ENCODE results near the gene CCDC179.

CCDC179 gene

GRCh38 chr11:22860241-22860640 is at the start of gene CCDC179:
Gene CCDC179, minus strand, starts transcription at chr11:22860474. Its CDS starts 53 bp downstream, at chr11:22860421.
- no peak for DNase-seq (ENCODE audit: low read depth)

DNA sequence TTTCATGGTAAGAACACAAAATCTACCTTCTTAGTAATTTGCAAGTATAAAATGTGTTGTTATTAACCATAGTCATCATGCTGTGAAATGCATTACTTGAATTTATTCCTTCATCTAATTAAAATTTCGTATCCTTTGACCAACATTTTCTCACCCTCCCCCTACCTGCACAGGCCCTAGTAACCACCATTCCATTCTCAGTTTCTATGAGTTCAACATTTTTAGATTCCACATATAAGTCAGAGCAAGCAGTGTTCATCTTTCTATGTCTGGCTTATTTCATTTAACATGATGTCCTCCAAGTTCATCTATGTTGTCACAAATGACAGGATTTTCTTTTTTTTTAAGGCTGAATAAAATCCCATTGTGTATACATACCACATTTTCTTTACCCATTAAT is 43.5 kb upstream of the CCDC179 start:
- no peak for DNase-seq (ENCODE audit: low read depth)

DNA sequence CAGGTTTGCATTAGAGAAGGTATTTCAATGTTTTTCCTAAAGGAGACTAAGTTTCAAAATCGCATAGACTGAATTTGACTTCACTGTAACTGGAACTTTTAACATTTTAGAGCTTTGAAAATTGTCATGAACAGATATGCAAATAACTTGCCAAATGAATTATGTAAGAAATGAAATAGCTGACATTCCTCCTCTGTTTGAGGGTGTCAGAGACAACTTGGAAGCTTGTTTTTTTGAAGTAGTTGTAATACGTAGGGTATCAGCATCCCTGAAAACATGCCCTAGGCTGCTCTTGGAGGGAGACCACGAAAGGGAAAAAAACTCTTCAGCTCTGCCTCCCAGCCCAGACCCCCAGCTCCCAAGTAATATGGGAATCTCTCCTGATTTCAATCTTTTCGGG is 41.3 kb upstream of the CCDC179 start:
- DNase-seq (ENCODE audit: low read depth), result no peak

DNA sequence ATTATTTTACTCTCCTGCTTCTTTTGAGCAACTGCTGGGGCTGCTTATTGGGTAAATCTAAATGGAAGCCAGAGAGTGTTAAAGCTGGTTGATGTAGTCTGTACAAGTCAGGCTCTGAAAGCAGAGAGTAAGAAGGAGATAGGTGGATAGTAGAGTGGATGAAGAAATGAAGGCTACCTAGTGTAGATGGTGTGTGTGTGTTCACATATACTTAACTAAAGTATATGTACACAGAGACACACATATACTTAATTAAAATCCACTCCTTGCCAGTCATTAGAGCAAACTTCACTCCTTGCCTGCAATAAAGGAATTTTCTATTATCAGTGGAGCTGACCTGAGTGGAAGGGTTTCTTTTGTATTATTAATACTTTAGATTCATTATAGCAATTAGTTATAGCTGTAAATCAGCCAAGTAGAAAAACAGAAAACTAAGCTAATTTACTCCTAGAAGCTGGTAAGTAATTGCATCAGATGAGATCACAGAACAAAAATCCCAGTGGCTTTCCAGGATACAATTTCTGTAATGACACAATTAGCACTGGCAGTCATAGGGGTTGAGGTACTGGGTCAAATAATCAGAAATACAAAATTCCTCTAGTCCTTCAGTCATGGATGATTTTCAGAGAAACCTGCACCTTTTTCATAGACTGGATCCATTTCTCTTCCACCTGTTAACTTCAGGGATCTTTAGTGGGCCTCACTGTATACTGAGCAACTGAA is 40.7 kb upstream of the CCDC179 start:
- DNase-seq (ENCODE audit: low read depth), result no peak

DNA sequence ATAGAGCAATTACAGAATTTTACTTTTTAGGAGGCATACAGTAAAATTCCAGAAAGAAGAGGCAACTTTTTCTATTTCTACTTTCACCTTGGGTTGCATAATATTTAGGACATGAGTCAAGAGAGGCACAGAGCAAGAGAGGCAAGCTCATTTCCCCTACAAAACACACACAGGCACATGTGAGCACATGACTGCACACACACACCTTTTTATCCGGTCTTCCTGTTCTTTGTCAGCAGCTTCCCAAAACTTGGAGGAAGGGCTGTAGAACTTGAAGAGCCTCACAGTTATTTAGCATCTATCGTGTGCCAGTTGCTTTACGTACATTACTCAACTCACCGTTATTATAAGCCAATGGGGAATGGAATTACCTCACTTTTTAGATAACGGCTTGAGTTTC is 37.8 kb upstream of the CCDC179 start:
- DNase-seq (ENCODE audit: low read depth), result no peak

GRCh38 chr11:22890227-22890626 is 30.0 kb upstream of the CCDC179 start:
- no peak for DNase-seq (ENCODE audit: low read depth)

DNA sequence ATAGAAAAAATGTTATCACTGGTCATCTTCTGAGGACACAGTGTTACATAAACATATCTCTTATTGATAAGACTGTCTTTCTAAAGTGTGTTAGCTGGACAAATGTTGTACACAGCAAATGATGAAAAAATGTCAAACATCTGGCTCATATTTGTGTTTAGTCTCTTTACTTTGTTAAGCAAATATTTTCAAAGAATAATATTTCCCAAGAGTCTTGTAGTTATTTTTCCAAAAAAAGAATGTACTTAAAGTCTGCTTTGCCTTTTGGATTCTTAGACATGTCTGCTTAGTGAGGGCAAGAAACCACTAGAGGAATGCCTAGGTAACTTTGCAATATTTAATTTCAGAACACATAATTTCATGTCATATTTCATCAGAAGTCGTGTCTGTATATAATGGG is 23.9 kb upstream of the CCDC179 start:
- no peak for DNase-seq (ENCODE audit: low read depth)

- DNase-seq (ENCODE audit: low read depth), result no peak
Measured at GRCh38 chr11:22879630-22880029, 19.4 kb upstream of the CCDC179 start.

DNA sequence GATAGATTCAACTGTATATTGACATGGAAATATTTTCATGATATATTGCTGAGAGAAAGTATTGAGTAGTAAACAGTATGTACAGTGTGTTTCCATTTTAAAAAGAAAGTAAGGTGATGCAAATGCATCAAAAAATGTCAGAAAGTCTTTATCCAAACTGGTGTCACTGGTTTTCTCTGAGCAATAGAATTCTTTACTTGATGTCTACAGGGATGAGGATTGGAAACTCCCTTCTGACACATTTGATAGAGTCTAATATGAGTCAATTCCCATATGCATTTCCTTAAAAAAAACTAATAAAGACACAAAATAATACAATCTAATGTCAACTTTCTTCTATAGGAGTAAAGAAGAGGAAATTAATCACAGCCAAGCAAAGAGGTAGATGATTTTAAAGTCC is 18.3 kb upstream of the CCDC179 start:
- DNase-seq (ENCODE audit: low read depth), result no peak

DNA sequence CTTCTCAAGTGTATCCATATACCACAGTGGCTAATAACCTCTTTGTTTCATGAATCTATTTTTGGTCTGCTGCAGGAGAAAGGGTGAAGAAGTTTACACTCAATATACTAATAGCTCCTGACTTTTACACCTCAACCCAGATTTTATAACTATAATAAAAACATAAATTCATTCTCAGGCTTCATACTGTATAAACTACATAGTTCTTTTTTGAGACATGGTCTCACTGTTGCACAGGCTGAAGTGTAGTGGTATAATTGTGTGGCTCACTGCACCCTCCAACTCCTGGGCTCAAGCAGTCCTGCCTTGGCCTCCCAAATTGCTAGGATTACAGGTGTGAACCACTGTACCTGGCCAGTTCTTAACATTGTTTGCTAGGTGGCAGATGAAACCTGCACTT is 17.8 kb upstream of the CCDC179 start:
- DNase-seq (ENCODE audit: low read depth), result no peak

GRCh38 chr11:22875869-22876473 is 15.7 kb upstream of the CCDC179 start:
- DNase-seq (ENCODE audit: low read depth), result peak; percentile 67

GRCh38 chr11:22869325-22869724 is 9.1 kb upstream of the CCDC179 start:
- DNase-seq (ENCODE audit: low read depth), result no peak

GRCh38 chr11:22859756-22860155 is 518 bp downstream of the CCDC179 start:
- no peak for DNase-seq (ENCODE audit: low read depth)

- no peak for DNase-seq (ENCODE audit: low read depth)
Measured at GRCh38 chr11:22851477-22851876, 8.8 kb downstream of the CCDC179 start.

DNA sequence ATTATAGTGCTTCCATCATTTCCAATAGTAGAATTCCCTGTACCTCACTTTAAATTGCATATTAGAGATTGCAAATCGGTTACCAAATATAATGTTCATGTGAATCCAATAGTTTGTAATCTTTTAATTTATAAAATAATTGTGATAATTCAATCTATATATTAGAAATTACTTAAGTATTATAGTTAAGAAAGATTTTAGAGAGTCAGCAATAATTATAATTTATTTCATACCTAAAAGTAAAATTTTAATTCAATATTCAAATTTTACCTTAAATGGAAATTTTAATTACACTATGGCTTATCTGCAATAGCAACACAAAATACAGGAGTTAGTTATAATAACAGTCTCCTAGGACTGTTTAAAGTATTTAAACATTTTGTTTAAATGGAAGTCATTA is 13.5 kb downstream of the CCDC179 start:
- DNase-seq (ENCODE audit: low read depth), result no peak

DNA sequence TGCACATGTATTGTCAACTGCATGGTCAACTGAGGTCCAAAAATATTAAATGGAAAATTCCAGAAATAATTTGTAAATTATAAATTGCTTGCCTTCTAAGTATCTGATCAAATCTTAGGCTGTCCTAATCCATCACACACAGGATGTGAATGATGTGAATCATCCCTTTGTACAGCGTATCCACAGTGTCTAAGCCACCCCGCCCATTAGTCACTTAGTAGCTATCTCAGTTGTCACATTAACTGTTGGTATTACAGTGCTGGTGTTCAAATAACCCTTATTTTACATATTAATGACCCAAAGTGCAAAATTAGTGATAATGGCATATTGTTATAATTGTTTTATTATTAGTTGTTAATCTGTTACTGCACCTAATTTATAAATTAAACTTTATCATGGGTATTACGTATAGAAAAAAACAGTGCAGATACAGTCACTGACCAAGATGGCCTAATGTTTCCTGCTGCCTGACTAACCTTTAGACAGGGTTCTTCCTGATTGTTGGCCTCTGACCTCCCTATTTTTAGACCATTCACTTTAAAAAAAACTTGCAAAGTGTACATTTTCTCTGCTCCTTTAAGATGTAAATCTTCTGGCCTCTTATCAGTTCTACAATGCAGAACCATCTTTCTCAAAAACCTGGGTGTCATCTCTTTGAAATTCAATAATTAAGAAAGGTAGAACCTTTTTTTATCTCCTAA is 27.8 kb downstream of the CCDC179 start:
- DNase-seq (ENCODE audit: low read depth), result no peak

DNA sequence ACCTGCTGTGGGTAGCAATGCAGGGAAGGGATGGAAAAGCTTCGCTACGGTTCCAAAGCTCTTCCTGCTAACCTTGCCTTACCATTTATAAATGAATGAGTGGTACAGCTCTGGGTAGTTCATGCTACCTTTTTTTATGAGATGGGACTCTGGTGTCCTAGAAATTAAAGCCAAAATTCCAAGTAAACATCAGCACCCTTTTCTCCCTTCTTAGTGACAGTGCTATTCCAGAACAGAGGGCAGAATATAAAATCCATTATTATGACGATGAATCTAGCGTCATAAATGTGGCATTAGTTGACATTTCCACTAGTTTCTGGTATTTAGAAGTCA is 30.2 kb downstream of the CCDC179 start:
- no peak for DNase-seq (ENCODE audit: low read depth)

- peak; percentile 55 for DNase-seq (ENCODE audit: low read depth)
Measured at GRCh38 chr11:22829231-22830081, 30.8 kb downstream of the CCDC179 start, which contains the start of gene SVIP. Gene SVIP, minus strand, starts transcription at chr11:22829801. Its CDS starts 53 bp downstream, at chr11:22829748.

DNA sequence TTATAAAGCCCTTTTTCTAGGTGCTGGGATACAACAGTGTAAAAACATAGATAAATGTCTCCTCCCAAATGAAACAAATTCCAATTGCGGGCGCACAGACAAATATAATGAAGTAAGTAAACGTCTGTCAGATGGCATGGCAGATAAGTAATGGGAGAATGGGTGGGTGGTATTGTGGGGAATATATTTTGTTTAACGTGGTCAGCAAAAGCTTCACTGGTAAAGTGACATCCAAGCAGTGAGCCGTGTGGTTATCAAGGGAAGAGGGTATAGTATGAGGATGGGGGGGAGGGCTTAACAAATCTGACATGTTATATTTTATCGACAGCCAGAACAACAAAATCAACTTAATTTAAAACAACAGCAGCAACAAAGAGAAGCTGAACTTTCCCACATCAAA is 31.9 kb downstream of the CCDC179 start:
- no peak for DNase-seq (ENCODE audit: low read depth)

- DNase-seq (ENCODE audit: low read depth), result no peak
Measured at GRCh38 chr11:22822203-22822602, 38.1 kb downstream of the CCDC179 start.

GRCh38 chr11:22809893-22810292 is 50.4 kb downstream of the CCDC179 start:
- DNase-seq (ENCODE audit: low read depth), result no peak

DNA sequence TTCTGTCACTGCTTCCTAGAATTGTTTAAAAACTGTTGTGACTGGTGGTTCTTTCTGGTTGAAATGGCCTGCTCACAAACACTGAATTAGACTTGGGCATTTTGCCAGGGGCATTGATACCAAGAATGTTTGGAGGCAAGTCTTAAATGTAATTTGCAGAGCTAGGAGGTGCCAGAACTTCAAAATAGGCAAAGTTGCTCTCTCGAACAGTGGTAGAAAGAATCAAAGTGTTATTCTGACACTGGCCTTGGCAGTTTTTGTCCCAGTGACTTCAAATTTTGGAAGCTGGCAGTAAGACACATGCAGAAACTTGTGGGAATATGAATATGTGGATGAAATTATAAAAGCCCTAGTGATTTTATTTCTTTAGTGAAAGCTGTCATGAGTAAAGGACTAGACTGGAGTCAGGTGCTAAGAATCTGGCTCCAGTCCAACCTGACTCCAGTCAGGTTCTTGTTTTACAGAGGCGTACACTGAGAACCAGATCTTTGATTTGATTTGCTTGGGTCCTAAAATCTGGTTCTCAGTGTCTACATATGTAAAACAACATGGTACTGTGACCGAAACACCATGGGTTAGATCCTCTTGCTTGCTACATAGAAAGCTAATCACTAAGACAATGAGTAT is 51.6 kb downstream of the CCDC179 start:
- no peak for DNase-seq (ENCODE audit: low read depth)

Data from non-pigmented ciliary epithelial cell (primary cell).